Gastrocnemius medialis (tissue), 4 donors: ENCODE data around the gene ARIH1.
A peak's percentile ranks its signal among the peaks of the same experiment; 100 is the strongest.

Experiments
- POLR2A ChIP-seq, 2 donors: fragments of 450-650 bp; IDR thresholded peaks; one replicate each; pipeline ENCODE4 v1.6.1; 2017; ENCODE audit warnings: antibody characterized with exemption in 2 of 2, mild to moderate bottlenecking in 2 of 2, moderate library complexity in 2 of 2
- TF ChIP-seq, protein P1 (sequence below), 5 experiments: fragments of 450-650 bp in 3 of 5; fragments of 200-600 bp in 2 of 5; sonication (generic) in 2 of 5; IDR thresholded peaks in 4 of 5; conservative IDR thresholded peaks in 1 of 5; 1 replicate in 4 of 5; 2 replicates in 1 of 5; pipeline ENCODE4 v1.5.1; 2016 to 2019; ENCODE audit warnings: antibody characterized with exemption in 5 of 5, mild to moderate bottlenecking in 3 of 5, moderate library complexity in 3 of 5

DNA sequence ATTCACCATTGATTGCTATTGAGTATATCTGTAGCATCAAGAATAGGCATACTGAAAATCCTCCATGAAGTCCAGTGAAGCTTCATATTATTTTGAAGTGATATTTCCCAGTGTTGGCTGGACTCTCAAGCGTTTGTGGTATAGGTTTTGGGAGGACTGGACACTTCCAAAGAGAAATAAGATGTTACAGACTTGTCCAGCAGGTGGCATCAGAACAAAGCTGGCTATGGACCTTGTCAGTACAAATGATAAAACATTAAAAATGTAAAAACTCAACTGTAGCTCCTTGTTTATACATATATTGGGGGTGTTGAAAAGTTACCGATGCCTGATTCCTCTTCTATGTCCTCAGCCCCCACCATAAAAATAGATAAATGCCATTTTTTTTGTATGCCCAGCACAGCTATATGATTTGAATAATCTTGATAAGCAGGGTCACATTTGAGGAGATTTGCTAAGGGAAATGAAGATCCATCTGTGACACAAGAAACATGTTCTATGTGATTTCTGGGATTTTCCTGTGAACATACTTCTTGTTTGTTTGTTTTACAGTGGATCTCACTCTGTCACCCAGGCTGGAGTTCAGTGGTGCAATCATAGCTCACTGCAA, 125.8 kb downstream of the ARIH1 start:
- TF ChIP-seq, protein P1, sequence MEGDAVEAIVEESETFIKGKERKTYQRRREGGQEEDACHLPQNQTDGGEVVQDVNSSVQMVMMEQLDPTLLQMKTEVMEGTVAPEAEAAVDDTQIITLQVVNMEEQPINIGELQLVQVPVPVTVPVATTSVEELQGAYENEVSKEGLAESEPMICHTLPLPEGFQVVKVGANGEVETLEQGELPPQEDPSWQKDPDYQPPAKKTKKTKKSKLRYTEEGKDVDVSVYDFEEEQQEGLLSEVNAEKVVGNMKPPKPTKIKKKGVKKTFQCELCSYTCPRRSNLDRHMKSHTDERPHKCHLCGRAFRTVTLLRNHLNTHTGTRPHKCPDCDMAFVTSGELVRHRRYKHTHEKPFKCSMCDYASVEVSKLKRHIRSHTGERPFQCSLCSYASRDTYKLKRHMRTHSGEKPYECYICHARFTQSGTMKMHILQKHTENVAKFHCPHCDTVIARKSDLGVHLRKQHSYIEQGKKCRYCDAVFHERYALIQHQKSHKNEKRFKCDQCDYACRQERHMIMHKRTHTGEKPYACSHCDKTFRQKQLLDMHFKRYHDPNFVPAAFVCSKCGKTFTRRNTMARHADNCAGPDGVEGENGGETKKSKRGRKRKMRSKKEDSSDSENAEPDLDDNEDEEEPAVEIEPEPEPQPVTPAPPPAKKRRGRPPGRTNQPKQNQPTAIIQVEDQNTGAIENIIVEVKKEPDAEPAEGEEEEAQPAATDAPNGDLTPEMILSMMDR (IDR thresholded peaks at IDR 0.05 in 4 of 5, conservative IDR thresholded peaks at IDR 0.05 in 1 of 5) = peak in 4 of 5 experiments; percentile 42 to 55 (median 44)
- no peak for TF ChIP-seq POLR2A (IDR thresholded peaks at IDR 0.05)
